ENCODE data around the gene UQCRHL. TPM values are rescaled to one million over a fixed set of nuclear protein-coding genes. Genes with fewer than 3 reads are reported as not detected.

Gene UQCRHL
- total and polyA plus RNA-seq, 2 of the 4 experiments (the other 2 are of a cell fraction), result 1.4 to 2.4 TPM

DNA sequence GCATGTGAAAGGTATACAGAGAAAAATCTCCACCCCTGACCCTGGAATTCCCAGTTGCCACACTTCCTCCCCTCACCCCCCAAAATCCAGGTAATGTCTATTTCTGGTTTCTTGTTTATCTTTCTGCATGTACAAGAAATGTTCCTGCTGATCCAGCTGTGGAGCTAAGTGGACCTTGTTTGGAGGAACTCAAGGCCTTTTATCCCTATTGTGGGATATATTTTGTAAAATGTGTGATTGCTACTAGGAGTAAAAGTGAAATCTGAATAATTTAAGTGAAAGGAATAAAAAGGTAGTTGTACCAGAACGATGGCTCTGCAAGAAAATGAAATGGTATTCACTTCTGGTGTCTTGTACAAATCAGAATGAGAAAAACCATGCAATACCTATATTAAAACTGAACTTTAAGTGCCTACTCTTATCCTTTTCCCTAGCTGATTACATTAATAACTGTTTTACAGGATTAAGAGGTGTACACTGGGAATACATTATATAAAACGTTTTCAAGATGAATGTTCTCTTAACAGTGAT is 43.1 kb upstream of the UQCRHL start (continued):
- TF ChIP-seq USF2 (IDR thresholded peaks at IDR 0.05; ENCODE audit: low read depth, low read length) (no peak), MAFK (IDR thresholded peaks at IDR 0.05; ENCODE audit: low read depth, low read length) (no peak), SMC3 (IDR thresholded peaks at IDR 0.05; ENCODE audit: low read depth, low read length) (no peak), CEBPB (IDR thresholded peaks at IDR 0.05; ENCODE audit: low read depth, low read length) (no peak), FOS (IDR thresholded peaks at IDR 0.05; ENCODE audit: low read depth, low read length) (no peak), POLR2A (IDR thresholded peaks at IDR 0.05; ENCODE audit: low read depth, low read length) (no peak)
- TF ChIP-seq, protein P1, sequence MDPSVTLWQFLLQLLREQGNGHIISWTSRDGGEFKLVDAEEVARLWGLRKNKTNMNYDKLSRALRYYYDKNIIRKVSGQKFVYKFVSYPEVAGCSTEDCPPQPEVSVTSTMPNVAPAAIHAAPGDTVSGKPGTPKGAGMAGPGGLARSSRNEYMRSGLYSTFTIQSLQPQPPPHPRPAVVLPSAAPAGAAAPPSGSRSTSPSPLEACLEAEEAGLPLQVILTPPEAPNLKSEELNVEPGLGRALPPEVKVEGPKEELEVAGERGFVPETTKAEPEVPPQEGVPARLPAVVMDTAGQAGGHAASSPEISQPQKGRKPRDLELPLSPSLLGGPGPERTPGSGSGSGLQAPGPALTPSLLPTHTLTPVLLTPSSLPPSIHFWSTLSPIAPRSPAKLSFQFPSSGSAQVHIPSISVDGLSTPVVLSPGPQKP (IDR thresholded peaks at IDR 0.05; ENCODE audit: borderline replicate concordance, low read depth, low read length), result no peak

Data from IMR-90 (cell line).